Activated CD4-positive, CD25-positive, alpha-beta regulatory T cell treated with anti-CD3 and anti-CD28 coated beads, Interleukin-2, amount 50 U/mL, for 16 hours (primary cell): ENCODE results near the gene RYR3.

Experiments
- DNase-seq: peaks from one replicate; pipeline ENCODE4 v3.0.0-alpha.2; 2020; ENCODE audit warnings: low read depth, low spot score

RYR3 gene

DNA sequence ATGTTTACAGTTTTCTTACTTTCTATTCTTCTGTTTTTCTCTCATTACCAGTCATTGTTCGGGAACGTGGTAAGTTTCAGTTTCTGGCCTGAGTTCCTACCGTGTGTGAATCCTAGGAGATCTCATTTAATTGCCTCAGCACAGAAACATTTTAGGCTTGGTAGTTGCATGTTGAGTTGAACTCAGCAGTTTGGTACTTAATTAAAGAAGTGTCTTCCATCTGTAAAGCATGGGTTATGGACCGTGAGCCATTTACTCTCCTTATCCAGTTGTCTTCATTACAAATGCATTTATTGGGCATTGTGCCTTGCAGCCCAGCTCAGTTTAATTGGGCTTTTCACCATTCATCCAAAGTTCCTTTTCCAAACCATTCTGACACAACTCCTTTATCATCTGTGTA lies 515.4 kb downstream of the RYR3 start:
- no peak for DNase-seq

DNA sequence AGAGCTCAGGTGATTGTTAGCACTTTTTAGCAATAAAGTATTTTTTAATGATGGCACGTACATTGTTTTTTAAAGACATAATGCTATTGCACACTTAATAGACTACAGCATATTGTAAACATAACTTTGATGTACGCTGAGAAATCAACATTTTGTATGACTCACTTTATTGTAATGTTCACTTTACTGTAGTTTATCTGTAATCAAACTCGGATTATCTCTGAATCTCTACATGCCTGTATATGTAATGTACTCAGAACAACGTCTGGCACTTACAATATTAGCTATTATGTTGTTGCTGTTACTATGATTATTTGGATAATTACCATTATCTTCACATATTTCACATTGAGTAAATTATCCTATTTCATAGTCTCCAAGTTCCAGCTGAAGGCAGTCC lies 519.6 kb downstream of the RYR3 start:
- DNase-seq = no peak

DNA sequence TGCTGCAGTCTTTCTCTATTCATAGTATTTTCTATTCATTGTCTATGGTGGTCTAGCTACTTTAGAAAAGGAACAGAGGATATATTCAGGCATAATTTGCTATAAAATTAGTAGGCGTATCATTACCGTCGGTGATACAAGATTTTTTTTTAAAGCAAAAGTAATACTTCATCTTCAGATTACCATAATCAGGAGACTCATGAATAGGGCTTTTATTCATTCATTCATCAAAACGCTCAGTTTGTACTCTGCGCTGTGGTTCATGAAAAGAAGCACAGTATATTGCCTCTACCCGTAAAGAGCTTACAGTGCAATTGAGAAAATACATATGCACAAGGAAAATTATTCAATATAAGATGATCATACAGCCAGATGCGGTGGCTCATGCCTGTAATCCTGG lies 520.9 kb downstream of the RYR3 start:
- no peak for DNase-seq

DNA sequence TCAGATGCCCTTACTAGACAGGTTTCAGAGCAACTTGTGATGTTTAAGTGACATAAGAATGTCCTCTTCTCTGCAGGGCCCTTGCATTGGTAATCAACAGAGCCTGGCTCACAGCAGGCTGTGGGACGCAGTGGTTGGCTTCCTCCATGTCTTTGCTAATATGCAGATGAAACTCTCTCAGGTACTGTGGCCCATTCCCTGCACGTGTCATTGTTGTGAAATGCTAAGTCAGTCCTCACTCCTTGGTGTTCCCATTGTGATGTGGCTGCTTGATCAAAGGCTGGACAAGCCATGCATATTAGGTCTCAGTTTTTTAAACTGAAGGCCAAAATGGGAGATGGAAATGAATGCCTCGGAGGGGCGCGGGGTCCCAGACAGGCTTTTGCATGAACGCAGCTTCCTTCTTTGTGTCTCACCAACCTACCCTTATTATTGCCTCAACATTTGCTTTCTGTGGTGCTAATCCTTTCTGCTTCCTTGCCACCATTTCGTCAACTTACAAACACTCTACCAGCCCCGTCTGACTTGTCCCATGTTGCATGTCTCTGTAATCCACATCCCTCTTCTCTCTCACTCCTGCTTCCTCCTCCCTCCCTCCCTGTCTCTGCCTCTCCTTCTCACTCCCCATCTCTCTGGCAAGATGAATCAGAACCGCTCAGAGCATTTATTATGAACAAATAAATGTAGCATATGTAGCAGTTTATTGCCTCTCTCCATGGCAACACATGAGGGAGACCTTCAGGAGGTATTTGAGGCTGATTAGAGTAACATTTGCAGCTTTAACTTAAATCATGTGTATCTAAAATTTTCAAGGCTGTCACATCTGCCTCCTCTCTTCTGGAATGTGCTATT lies 524.4 kb downstream of the RYR3 start:
- no peak for DNase-seq

DNA sequence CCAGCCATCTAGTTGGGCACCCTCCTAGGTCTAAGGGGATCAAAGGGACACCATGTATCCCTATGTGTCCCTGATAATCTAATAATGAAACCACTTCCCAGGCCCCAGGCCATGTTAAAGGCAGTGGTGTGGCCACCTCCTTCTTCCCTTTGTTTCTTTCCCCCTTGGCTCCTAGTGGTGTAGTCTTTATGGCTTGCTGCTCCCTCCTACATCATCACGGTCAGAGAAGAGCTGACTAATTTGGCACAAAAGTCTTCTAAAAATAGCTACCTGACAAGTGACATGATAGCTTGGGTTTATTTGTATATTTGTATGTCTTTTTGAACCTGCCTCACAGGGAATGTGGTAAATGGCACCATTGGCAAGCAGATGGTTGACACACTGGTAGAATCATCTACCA lies 526.5 kb downstream of the RYR3 start:
- DNase-seq = no peak

DNA sequence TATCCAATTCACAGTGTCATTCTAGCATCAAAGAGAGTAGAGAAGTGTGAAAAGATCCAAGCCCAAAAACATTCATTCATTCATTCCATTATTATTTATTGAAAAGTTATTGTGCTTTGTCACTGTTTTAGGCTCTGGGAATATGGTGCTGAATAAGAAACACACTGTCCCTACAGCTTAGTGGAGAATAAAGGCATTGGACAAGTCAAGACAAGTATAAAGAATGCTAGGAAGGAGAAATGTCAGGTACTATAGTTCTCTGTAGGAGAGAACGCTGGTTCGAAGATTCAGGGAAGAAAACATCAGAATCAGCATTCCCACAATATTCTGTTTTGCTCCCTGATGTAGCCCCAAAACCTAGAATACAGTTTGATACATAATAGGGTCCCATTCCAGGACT lies 528.8 kb downstream of the RYR3 start:
- DNase-seq = no peak

DNA sequence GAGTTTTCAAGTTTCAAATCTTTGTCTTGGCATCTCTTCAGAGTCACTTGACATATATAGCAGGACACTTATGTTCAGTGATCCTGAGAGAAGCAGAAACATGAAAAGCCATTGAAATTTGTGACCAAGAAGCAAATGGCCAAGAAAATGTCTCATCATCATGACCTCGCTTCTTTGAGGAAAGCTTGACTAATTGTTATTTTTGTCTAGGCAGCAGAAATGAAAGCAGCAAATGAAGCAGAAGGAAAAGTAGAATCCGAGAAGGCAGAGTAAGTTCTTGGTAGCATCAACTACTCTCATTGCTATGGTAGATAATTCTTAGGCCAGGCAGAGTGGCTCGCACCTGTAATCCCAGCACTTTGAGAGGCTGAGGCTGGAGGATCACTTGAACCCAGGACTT lies 529.8 kb downstream of the RYR3 start:
- no peak for DNase-seq

DNA sequence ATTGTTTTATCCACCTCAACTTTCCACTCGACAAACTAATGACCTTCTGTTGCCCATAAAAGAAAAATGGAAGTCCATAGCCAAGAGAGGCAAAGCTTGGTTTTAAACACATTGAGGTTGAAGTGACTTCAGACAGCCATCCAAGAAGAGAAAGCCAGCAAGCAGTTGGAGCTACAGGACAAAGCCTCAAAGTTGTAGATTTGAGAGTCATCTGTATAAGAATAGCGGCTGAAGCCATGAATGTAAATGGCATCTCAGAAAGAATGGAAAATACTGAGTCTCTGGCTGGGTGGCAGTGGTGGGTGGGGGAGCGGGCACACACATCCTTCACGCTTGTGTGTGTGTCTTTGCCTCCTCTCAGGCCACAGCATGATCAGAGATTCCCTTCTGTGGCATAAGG lies 533.4 kb downstream of the RYR3 start:
- DNase-seq = no peak

DNA sequence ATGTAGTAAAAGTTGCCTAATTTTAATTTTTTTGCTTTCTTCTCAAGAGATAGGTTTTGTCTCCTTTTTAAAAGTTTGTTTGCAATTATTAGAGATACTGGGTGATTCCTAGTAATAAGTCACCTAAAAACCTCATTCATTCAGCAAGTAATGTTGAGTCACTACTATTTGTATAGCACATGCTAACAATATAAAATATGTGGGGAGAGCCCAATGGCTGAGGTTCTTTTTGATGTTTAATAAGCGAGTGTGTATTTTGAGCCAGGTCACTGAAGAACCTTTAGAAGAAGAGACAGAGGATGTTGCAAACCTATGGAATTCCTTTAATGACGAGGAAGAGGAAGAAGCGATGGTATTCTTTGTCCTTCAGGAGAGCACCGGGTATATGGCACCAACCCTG lies 533.8 kb downstream of the RYR3 start:
- DNase-seq = no peak

DNA sequence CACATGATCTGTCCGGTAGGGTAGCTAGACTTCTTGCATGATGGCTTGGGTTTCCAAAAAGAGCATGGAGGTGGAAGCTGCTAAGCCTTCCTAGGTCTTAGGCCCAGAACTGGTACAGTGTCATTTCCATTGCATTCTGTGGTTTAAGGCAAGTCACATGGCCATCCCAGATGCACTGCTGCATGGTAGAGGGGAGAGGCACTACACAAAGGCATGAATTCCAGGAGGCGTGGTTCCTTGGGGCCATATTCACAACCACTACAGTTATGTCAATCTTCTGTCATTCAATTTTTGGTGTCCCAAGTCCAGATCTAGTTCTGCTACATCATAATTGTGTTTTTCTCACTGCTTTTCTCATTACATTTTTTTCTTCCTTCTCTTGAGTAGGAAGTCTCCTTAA lies 535.4 kb downstream of the RYR3 start:
- no peak for DNase-seq

DNA sequence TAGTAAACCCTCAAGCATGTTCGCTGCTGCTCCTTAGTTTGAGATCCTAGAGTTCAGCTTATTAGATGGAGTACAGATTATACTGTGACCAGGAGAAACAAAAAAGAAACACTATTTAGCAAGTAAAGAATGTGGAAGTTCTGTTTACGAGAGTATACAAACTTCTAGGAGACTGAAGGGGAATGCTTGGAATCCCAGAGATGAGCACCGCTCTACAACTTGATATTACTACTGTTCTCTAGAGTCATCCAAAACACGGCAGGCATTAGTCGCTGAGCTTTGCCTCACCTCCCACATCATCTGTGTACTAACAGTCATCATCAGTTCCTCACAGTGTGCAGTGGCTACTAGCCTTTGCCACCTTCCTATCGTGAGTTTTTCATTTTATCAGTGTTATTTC lies 536.1 kb downstream of the RYR3 start:
- DNase-seq = no peak

DNA sequence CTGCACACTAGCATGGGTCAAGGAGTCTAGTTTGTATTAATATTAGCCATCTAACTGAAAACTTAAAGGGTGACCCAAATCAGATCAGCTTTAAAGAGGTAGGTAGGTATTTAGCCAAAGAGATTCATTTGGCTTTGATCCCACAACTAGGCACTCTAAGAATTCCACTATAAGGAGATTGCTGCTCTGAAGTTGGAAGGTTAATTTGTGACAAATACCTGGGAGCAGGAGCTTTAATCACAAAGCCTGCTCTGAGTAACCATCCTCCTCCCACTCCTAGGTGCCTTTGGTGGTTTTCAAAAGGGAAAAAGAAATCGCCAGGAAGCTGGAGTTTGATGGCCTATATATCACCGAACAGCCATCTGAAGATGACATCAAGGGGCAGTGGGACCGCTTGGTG lies 537.2 kb downstream of the RYR3 start:
- DNase-seq = no peak

DNA sequence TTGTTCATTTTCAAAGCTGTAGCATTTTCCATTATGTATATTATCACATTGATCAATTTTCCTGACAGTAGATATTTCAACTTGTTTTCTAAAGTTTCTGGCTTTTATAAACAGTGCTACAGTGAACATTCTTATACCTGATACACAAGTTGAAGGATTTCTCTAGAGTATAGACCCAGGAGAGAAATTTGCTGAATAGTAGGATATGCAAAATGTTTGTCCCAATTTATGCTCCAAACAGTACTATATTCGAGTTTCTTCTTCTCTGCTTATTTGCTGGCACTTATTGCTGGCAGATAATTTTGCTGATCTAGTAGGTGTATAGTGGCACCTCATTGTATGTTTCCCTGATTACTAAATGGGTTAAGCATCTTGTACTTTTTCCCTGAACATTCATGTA lies 540.3 kb downstream of the RYR3 start:
- DNase-seq = no peak

DNA sequence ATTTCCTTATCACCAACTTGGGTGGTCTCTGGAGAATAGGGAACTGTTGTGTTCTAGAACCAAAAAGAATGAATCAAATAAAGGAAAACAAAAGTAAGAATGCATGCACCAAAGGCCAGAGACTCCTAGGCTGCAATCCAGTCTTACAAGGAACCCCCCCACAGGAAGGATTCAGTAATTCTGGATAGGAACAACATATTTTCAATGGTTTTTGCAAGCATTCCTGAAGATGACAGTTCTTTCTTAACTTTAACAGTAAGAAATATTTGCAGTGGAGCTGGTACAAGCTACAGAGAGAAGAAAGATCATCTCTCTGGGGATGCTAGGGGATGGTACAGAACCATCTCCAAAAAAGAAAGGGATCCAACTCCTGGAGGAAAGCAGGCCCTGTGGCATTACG lies 541.3 kb downstream of the RYR3 start:
- DNase-seq = no peak

DNA sequence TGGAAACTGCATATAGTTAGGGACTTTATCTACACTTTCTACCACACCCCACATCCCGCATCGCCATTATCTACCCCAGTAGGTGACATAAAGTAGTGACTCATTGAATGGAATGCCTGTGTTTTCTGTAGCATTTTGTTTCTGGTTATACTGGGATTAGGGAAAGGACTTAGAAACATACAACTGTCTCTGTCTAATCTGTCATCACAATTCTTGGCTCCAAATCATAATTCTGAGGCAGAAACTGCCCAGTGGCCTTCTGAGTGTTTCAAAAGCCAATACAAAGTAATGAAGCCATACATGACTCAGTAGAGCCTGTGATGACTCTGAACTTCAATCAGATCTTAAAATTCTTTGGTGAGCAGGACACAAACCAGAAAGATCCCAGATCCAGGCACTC lies 541.8 kb downstream of the RYR3 start:
- DNase-seq = no peak

DNA sequence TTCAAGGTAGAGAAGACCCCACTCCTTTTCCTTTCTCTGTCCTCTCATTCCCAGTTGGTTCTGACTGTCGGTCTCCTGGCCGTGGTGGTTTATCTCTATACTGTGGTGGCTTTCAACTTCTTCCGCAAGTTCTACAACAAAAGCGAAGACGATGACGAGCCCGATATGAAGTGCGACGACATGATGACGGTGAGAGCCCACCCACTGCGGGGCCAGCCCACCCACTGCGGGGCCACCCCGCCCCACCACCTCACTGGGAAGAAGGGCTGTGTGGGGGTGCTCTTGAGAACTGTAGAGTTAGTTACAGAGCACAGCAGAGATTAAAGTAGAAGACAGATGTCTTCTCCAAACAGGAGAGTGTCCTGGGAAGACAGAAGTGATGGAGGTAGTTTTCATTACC lies 547.0 kb downstream of the RYR3 start:
- no peak for DNase-seq

DNA sequence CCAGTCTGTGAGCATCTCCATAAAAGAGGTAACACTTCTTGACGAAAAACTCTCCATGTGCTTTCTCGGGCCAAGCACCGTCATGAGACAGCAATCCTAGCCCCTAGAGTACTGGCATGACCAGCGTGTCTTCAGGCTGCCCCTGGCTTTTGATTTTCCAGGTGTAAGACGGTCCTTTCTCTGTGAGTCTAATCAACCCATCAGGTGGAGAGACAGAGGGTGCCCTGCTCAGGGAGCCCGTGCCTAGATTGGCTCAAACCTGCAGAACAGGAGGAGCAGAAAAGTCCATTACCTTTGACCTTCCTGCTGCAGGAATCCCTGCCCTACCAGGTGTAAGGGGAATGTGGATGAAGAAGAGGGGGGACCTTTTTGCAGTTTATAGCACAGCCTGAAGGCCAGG lies 548.1 kb downstream of the RYR3 start:
- DNase-seq = no peak

DNA sequence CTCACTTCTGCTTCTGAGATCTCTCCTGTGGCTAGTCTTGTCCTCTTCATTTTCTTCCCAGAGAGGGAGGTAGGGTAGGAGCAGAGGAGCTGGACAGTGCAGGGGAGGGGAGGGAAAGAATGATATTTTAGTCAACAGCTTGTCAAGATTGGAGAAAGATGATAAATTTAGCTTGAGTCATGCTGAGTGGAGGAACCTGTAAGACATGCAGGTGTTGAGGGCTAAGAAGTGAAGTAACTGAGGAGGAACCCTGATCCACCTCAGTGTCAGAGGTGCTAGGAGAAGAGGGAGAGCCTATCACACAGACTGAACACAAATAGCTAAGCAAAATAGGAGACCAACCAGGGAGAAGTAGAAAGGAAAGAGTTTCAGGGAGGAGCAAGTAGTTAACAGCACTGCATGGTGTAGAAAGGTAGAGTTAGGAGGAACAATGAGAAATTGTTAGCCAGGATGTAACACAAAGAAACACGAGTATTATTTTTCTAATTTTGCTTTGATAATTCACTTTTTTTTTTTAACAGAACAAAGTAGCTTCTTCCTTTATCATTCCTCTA lies 549.3 kb downstream of the RYR3 start:
- DNase-seq = no peak

DNA sequence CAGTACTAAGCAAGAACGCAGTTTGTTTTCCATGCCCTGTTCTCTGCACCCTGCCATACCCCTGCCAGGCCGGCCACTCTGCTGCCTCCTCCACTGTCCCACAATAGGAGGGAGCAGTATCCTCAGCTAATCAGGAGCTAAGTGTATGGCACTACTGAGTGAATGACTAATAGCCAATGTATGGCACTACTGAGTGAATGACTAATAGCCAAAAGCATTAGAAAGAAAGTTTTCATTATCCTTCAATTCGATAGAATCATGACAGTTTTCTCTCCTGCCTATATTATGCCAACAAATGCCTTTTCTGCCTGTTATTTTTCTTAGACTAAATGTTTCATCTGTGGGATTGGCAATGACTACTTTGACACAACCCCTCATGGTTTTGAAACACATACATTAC lies 550.0 kb downstream of the RYR3 start:
- DNase-seq = no peak

DNA sequence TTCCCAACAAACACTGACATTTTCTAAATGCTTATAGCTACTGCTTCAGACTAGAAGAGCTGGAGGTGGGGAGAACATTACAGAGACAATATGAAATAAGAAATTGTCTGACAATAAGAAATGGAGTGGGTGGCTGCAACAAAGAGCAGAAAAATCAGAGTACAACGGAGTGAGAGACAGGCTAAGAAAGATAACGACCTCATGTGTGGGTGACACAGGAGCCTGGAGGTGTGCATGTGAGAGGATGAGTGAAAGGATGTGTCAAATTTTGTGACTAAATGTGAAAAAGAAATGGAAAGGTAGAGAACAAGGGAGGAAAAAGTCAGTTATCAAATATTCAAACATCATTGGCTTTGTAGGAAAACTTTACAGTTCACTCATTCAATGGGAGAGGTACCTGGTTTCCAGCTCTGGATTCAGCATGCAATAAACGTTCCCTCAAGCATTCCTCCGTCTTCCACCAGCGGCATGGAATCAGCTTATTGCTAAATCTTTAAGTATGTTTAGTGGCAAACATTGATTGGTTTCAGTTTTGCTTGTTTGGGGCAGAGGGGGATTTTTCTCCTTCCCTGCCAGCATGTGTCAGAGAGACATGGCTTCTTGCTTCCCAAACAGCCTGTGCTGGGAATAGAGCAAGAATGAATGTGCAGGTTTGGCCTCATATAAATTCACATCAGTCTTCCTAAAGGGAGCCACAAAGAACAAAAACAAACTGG lies 553.8 kb downstream of the RYR3 start:
- no peak for DNase-seq

DNA sequence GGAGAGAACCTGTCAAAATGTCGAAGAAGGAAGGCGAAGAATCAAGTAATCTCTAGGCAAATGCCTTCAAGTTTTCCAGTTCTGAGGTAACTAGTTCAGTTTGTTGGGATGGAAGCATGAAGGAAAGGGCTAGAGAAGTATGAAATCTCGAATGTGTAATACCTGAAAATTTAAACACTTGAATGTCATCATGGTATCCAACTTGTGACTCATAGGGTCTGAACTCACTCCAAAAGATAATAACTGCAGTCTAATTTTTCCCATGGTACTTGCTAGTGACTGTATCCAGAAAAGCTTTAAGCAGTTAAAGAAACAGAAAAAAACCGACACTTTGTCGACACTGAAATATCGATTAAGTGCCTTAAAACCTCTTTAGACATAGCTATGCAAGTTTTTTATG lies 554.6 kb downstream of the RYR3 start:
- no peak for DNase-seq

DNA sequence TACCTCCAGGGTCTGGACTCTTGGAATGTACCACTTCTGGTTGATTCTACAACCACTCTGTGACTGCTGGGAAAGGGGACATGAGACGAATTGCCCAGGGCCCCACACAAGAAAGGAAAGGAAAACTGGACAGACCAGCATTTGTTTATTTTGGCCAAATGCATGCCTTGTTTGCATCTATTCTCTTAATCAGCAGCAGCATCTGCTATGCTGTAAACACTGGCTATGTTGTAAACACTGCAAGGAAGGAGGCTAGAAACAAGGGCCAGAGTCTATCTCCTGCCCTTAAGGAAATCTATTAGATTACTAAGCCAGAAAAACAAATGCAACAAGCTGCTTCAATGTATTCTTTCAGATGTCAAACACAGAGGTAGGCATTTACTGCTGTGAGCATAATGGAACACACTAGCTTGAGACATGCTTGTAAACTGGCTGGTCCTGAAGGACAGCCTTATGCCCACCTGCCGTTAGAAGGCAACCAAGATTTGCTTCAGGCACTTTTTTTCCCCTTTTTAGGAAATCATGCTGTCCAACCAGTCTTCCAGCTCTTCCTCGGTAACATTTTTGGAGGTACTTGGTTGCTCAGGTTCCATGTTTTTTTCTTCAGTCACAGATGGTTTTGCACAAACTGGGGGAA lies 555.5 kb downstream of the RYR3 start:
- DNase-seq = no peak

DNA sequence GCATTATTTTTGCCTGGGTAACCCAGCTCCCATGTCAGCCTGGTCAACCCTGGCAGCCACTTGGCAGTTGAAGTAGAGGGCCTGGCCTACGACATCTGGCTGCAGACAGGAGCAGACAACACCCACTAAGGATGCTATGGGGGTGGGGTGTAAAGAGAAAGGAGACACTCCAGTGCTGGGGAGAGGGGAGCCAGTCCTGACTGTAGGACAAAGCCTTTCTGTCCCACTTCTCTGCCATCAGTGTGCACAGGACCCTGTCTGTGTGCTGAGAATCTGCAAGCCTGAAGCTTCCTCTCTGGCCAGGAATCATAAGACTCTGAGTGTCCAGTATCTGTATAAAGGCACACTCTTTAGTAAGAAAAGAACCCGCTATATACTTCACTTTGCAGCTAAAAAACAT lies 561.2 kb downstream of the RYR3 start:
- no peak for DNase-seq
